Lung (tissue), 12 donors: ENCODE data around the gene PARM1. TPM values are rescaled to one million over a fixed set of nuclear protein-coding genes. Genes with fewer than 3 reads are reported as not detected.
A peak's percentile ranks its signal among the peaks of the same experiment; 100 is the strongest.

ENCODE experiments used
- ATAC-seq: fragments of 200-7000 bp; cut with Tn5 transposase; one replicate; pipeline ENCODE4 v1.9.1; 2020; ENCODE audit warnings: moderate number of reproducible peaks; ENCODE audit not compliant: insufficient read depth, low FRiP score
- DNase-seq, 3 donors: peaks; one replicate each; pipeline ENCODE4 v3.0.0-alpha.2; 2013 to 2017
- H3K27ac ChIP-seq, 2 donors: one replicate each; pipeline ENCODE4 v1.5.1; 2013; ENCODE audit warnings: mild to moderate bottlenecking in 2 of 2, moderate library complexity in 2 of 2, control low read depth in 1 of 2, inconsistent platforms in 1 of 2, low read depth in 1 of 2, low read length in 1 of 2
- H3K27me3 ChIP-seq, 3 donors: one replicate each; pipeline ENCODE4 v1.5.1; 2013; ENCODE audit warnings: low read length in 2 of 3; ENCODE audit not compliant: control insufficient read depth in 3 of 3, insufficient read depth in 3 of 3
- H3K36me3 ChIP-seq, 4 donors: one replicate each; pipeline ENCODE4 v1.5.1; 2013; ENCODE audit warnings: low read length in 4 of 4, mild to moderate bottlenecking in 1 of 4, moderate library complexity in 1 of 4; ENCODE audit not compliant: control insufficient read depth in 4 of 4, insufficient read depth in 4 of 4
- H3K4me1 ChIP-seq, 5 donors: one replicate each; pipeline ENCODE4 v1.5.1; 2013; ENCODE audit warnings: low read length in 5 of 5, mild to moderate bottlenecking in 2 of 5, moderate library complexity in 1 of 5; ENCODE audit not compliant: control insufficient read depth in 5 of 5, insufficient read depth in 5 of 5
- H3K4me3 ChIP-seq: one replicate; pipeline ENCODE4 v1.5.1; 2013; ENCODE audit warnings: mild to moderate bottlenecking, control low read depth, moderate library complexity
- H3K9ac ChIP-seq, 2 donors: one replicate each; pipeline ENCODE4 v1.5.1; 2013; ENCODE audit warnings: low read length in 2 of 2, control low read depth in 1 of 2; ENCODE audit not compliant: insufficient read depth in 1 of 2
- H3K9me3 ChIP-seq, 4 donors: one replicate each; pipeline ENCODE4 v1.5.1; 2013; ENCODE audit warnings: low read length in 3 of 4, mild to moderate bottlenecking in 1 of 4, moderate library complexity in 1 of 4; ENCODE audit not compliant: control insufficient read depth in 4 of 4, insufficient read depth in 3 of 4
- WGBS, 2 donors: extraction: QIAGEN DNeasy Blood & Tissue Kit; methylation state at CpG; one replicate each; pipeline ENCODE4 v1.1.7; 2013; 5-methylcytosine and 5-hydroxymethylcytosine counted together
- polyA plus RNA-seq, 2 donors: library from polyadenylated mRNA; stranded (reverse); fragments of 200-250 nt; gene quantifications; one replicate each; pipeline ENCODE4 v1.2.1, GENCODE V29; 2013
- total RNA-seq, 2 donors: library from RNA; depleted of rRNA in 1 of 2; stranded (reverse); fragments of >200 nt in 1 of 2; gene quantifications; one replicate each; pipeline ENCODE4 v1.2.1, GENCODE V29; 2014 to 2021
- TF ChIP-seq, protein P1 (sequence below): IDR thresholded peaks from 2 replicates; pipeline ENCODE4 v1.5.1; 2012; ENCODE audit warnings: mild to moderate bottlenecking; ENCODE audit errors: control extremely low read depth, extremely low read depth
- donor health status: control.
- donor health status: control.
- donor health status: Bipolar disorder and iron deficiency.
- donor health status: healthy.
- donor health status: DM: yes; HTN: yes; CAD: no.

PARM1 gene
- total and polyA plus RNA-seq, 4 donors: 25.4 to 101 (median 40.5) TPM

DNA sequence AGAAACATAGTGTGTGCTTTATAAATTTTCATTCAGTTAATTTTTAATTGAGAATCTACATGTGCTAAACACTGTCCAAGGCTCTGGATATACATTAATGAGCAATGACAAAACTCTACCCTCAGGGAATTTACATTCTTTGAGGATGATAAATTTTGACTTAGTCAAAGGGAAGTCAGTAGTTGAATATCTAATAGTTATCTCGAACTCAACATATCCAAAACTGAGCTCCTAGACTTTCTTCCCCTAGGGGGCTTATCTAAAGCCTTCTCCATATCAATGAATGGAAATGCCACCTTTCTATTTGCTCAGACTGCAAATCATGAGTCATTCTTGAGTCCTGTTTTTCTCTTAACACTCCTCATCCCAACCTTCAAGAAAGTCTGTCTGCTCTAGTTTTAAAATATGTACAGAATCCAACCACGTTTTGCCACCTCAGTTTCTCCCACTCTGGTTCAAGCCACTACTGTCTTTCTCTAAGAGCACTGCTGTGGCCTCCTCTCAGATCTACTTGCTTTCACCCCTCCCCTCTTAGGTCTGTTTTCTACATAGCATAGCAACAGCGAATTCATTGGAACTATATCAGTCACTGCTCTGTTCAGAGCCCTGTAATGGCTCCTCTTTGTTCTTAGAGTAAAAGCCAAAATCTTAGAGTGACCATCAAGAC, 9.5 kb downstream of the PARM1 start:
- Histone ChIP-seq H3K27me3 (no peaks in the 10 kb centered on the region), H3K27ac (peak overlapping the region in 1 of 2 donors; percentile 40), H3K9ac (no peak overlapping the region), H3K9me3 (peaks cover 0 to 3% (median 0%) of the 10 kb centered on the region in 4 donors), H3K4me1 (peaks cover 0 to 20% (median 0%) of the 10 kb centered on the region in 5 donors), H3K4me3 (no peak overlapping the region), H3K36me3 (no peaks in the 10 kb centered on the region)
- DNase-seq (no peak), ATAC-seq (no peak)
- TF ChIP-seq, protein P1, sequence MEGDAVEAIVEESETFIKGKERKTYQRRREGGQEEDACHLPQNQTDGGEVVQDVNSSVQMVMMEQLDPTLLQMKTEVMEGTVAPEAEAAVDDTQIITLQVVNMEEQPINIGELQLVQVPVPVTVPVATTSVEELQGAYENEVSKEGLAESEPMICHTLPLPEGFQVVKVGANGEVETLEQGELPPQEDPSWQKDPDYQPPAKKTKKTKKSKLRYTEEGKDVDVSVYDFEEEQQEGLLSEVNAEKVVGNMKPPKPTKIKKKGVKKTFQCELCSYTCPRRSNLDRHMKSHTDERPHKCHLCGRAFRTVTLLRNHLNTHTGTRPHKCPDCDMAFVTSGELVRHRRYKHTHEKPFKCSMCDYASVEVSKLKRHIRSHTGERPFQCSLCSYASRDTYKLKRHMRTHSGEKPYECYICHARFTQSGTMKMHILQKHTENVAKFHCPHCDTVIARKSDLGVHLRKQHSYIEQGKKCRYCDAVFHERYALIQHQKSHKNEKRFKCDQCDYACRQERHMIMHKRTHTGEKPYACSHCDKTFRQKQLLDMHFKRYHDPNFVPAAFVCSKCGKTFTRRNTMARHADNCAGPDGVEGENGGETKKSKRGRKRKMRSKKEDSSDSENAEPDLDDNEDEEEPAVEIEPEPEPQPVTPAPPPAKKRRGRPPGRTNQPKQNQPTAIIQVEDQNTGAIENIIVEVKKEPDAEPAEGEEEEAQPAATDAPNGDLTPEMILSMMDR: no peak
- WGBS, 2 donors: 76 to 84% methylated on average over 3 of the region's 3 CpGs

DNA sequence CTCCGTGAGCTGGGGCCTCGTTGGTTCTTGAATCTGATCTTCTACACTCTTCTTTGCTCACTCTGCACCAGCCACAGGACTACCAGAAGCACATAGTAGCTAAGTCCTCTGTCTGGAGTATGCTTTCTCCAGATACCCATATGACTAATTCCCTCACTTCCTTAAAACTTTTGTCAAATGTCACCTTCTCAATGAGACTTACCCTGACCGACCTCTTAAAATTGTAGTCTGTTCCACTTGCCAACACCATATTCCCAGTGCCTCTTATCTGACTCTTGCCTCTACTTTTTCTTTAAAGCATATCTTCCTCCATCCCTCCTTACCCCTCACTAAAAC, 10.0 kb downstream of the PARM1 start:
- TF ChIP-seq, protein P1: no peak
- Histone ChIP-seq H3K9me3 (peaks cover 0 to 3% (median 0%) of the 10 kb centered on the region in 4 donors), H3K9ac (no peak overlapping the region), H3K27me3 (no peaks in the 10 kb centered on the region), H3K27ac (peak overlapping the region in 1 of 2 donors; percentile 40), H3K36me3 (no peaks in the 10 kb centered on the region), H3K4me3 (no peak overlapping the region), H3K4me1 (peaks cover 0 to 20% (median 0%) of the 10 kb centered on the region in 5 donors)
- WGBS, 2 donors: 76 to 87% methylated on average over 3 of the region's 3 CpGs
- no peak for DNase-seq
- no peak for ATAC-seq

DNA sequence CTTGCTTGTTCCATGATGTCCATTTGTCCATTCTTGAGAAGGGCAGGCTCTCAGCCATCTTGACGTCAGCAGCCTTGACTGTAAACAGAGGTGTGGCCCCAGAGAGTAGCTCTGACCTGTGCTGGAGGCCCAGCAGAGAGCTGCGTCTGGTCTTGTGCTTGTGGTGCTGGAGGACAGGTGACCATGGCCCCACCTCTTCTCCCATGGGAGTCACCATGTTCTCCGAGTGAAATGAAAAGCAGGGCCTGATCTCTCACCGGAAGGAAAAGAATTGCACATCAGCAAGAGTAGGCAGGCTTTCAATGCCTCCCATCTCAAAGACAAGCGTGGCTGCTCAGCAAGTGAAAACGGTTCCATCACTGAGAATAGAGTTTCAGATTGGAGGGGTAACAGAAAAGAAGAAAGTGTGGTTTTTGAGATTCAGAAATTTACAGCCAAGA, 11.5 kb downstream of the PARM1 start:
- 73 to 87% methylated on average over 6 of the region's 6 CpGs for WGBS, 2 donors
- ATAC-seq (peak; percentile 52), DNase-seq (no peak)
- Histone ChIP-seq H3K4me3 (no peak overlapping the region), H3K9me3 (peaks cover 0 to 3% (median 0%) of the 10 kb centered on the region in 4 donors), H3K4me1 (peaks cover 0 to 20% (median 0%) of the 10 kb centered on the region in 5 donors), H3K27me3 (no peaks in the 10 kb centered on the region), H3K36me3 (no peaks in the 10 kb centered on the region), H3K27ac (no peak overlapping the region), H3K9ac (no peak overlapping the region)
- TF ChIP-seq, protein P1: no peak
